ENCODE results near the gene EXOC1. TPM values are rescaled to one million over a fixed set of nuclear protein-coding genes. Genes with fewer than 3 reads are reported as not detected.
"Not testable (repeated sequence)": the region's sequence is repeated elsewhere in the genome, so short reads cannot be mapped to it uniquely, and the experiment has no call there.

The EXOC1 gene
- total RNA-seq, 1 donor from 2014 or later, result 29.0 TPM

GRCh38 chr4:55931833-55932232 lies 78.4 kb downstream of the EXOC1 start:
- no peak for TF ChIP-seq CTCF (IDR thresholded peaks at IDR 0.05; ENCODE audit: unreplicated experiment)
- Mint-ChIP-seq H3K4me3 (no peak overlapping the region), H3K36me3 (no peaks in the 10 kb centered on the region), H3K27me3 (ENCODE audit: low read depth) (no peaks in the 10 kb centered on the region), H3K4me1 (peaks cover 11% of the 10 kb centered on the region), H3K27ac (no peak overlapping the region), H3K9me3 (peaks cover 24% of the 10 kb centered on the region)
- DNase-seq (ENCODE audit: low spot score in 2 of 2, unreplicated experiment in 2 of 2), result no peak

- Mint-ChIP-seq H3K36me3 (no peaks in the 10 kb centered on the region), H3K4me1 (peaks cover 11% of the 10 kb centered on the region), H3K27me3 (ENCODE audit: low read depth) (no peaks in the 10 kb centered on the region), H3K9me3 (peaks cover 28% of the 10 kb centered on the region), H3K27ac (no peak overlapping the region), H3K4me3 (no peak overlapping the region)
- no peak for DNase-seq (ENCODE audit: low spot score in 2 of 2, unreplicated experiment in 2 of 2)
- no peak for TF ChIP-seq CTCF (IDR thresholded peaks at IDR 0.05; ENCODE audit: unreplicated experiment)
Measured at GRCh38 chr4:55932511-55932910, 79.1 kb downstream of the EXOC1 start.

GRCh38 chr4:55933611-55934010 lies 80.2 kb downstream of the EXOC1 start:
- no peak for DNase-seq (ENCODE audit: low spot score in 2 of 2, unreplicated experiment in 2 of 2)
- H3K4me3 Mint-ChIP-seq, result no peak overlapping the region
- H3K36me3 Mint-ChIP-seq, result no peaks in the 10 kb centered on the region
- TF ChIP-seq CTCF (IDR thresholded peaks at IDR 0.05; ENCODE audit: unreplicated experiment), result no peak
- H3K4me1 Mint-ChIP-seq, result peaks cover 11% of the 10 kb centered on the region
- peaks cover 31% of the 10 kb centered on the region for H3K9me3 Mint-ChIP-seq
- H3K27ac Mint-ChIP-seq, result no peak overlapping the region
- H3K27me3 Mint-ChIP-seq (ENCODE audit: low read depth), result no peaks in the 10 kb centered on the region

GRCh38 chr4:55935907-55936306 lies 82.5 kb downstream of the EXOC1 start:
- H3K4me1 Mint-ChIP-seq; DNase-seq (ENCODE audit: low spot score in 2 of 2, unreplicated experiment in 2 of 2); H3K36me3 Mint-ChIP-seq; H3K27me3 Mint-ChIP-seq (ENCODE audit: low read depth); H3K4me3 Mint-ChIP-seq; H3K27ac Mint-ChIP-seq: not testable (repeated sequence)
- H3K9me3 Mint-ChIP-seq, result peaks cover 31% of the 10 kb centered on the region

GRCh38 chr4:55938481-55938880 lies 85.0 kb downstream of the EXOC1 start:
- Mint-ChIP-seq H3K9me3 (peaks cover 31% of the 10 kb centered on the region), H3K27me3 (ENCODE audit: low read depth) (no peaks in the 10 kb centered on the region), H3K4me3 (no peak overlapping the region), H3K36me3 (no peaks in the 10 kb centered on the region), H3K27ac (no peak overlapping the region), H3K4me1 (no peaks in the 10 kb centered on the region)
- DNase-seq (ENCODE audit: low spot score in 2 of 2, unreplicated experiment in 2 of 2), result no peak
- TF ChIP-seq CTCF (IDR thresholded peaks at IDR 0.05; ENCODE audit: unreplicated experiment), result no peak

- Mint-ChIP-seq H3K36me3 (no peaks in the 10 kb centered on the region), H3K4me3 (no peak overlapping the region), H3K9me3 (peaks cover 27% of the 10 kb centered on the region), H3K4me1 (no peaks in the 10 kb centered on the region), H3K27ac (no peak overlapping the region), H3K27me3 (ENCODE audit: low read depth) (no peaks in the 10 kb centered on the region)
- DNase-seq (ENCODE audit: low spot score in 2 of 2, unreplicated experiment in 2 of 2), result no peak
- no peak for TF ChIP-seq CTCF (IDR thresholded peaks at IDR 0.05; ENCODE audit: unreplicated experiment)
Measured at GRCh38 chr4:55939421-55939820, 86.0 kb downstream of the EXOC1 start.
